ENCODE results near the gene PRG3. TPM values are rescaled to one million over a fixed set of nuclear protein-coding genes. Genes with fewer than 3 reads are reported as not detected.

PRG3 gene
- total and polyA plus RNA-seq, 3 donors from 2014 or later: not detected

DNA sequence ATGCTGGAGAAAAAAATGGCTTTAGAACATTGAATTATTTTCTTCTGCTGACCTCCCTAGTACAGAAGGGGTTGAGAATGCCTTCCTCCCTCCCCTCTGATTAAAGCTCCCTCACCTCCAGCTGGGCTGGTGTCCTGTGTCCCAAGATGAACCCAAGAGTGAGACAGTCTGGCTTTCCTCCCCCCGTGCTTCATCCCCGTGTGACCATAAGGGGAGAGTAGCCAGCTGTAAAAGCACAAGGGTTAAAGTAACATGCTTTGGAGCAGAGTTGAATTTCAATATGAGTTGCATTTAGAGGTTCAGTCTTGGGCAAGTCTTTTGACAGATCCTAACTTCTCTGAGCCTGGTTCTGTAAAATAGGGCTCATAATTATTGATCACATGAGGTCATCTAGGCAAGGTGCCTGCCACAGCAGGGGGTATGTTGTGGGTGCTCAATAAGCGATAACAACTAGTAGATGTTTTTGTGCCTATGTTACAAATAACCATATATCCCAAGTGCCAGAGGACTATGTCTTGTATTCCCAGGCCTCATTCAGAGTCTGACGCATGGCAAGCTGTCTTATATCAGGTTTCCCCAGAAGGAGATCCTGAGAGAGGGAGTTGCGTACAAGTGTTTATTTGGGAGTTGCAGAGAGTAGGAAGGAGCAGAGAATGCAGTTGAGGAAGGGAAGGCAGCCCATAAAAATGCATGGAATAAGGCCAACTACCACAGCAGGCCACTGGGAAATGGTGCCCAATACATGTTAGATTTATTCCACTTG, 5.4 kb upstream of the PRG3 start:
- Histone ChIP-seq H3K9me3 (no peaks in the 10 kb centered on the region), H3K4me3 (no peak overlapping the region), H3K27me3 (no peaks in the 10 kb centered on the region), H3K36me3 (ENCODE audit: low read depth, missing control alignments) (no peaks in the 10 kb centered on the region), H3K27ac (no peak overlapping the region), H3K4me1 (no peaks in the 10 kb centered on the region)
- intact Hi-C loops (cut with DNase I; ENCODE audit: low total_unique reads): no loop called here
- no peak for DNase-seq
- 70 to 71% methylated on average over 5 of the region's 5 CpGs for WGBS, 2 donors
- TF ChIP-seq POLR2A (IDR thresholded peaks at IDR 0.05) (no peak), CTCF (IDR thresholded peaks at IDR 0.05) (no peak)

- Histone ChIP-seq H3K36me3 (ENCODE audit: low read depth, missing control alignments) (no peaks in the 10 kb centered on the region), H3K27ac (no peak overlapping the region), H3K4me3 (no peak overlapping the region), H3K9me3 (no peaks in the 10 kb centered on the region), H3K27me3 (no peaks in the 10 kb centered on the region), H3K4me1 (no peaks in the 10 kb centered on the region)
- peak; percentile 30 for DNase-seq
- WGBS, 2 donors: 24 to 30% methylated on average over 7 to 9 of the region's 10 CpGs
- TF ChIP-seq CTCF (IDR thresholded peaks at IDR 0.05) (no peak), POLR2A (IDR thresholded peaks at IDR 0.05) (no peak)
- intact Hi-C loops (cut with DNase I; ENCODE audit: low total_unique reads): no loop called here
These were observed 1.2 kb downstream of the PRG3 start for GRCh38 chr11:57379732-57380131.

DNA sequence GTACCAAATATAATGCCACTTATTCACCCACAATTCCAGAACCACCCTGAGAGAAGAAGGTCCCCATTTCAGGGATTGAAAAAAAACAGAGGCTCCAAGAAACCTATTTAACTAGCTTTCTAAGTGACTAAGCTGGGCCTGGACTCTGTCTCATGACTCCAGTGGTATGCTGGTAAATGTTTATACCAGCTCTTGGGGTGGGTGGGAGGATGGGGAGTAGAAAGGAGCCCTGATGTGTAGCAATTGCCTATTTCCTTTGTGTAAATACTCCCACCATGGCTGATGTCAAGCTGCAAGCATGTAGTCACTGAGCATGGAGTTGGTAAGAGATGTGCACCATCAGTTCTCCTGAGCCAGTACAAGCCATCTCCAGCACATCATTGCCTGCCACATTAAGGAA, 2.8 kb downstream of the PRG3 start:
- H3K4me3 ChIP-seq: no peak overlapping the region
- no peaks in the 10 kb centered on the region for H3K27me3 ChIP-seq
- intact Hi-C loops (cut with DNase I; ENCODE audit: low total_unique reads): no loop called here
- no peaks in the 10 kb centered on the region for H3K36me3 ChIP-seq (ENCODE audit: low read depth, missing control alignments)
- no peaks in the 10 kb centered on the region for H3K4me1 ChIP-seq
- H3K9me3 ChIP-seq: no peaks in the 10 kb centered on the region
- H3K27ac ChIP-seq: no peak overlapping the region
- TF ChIP-seq CTCF (IDR thresholded peaks at IDR 0.05) (no peak), POLR2A (IDR thresholded peaks at IDR 0.05) (no peak)
- DNase-seq: no peak

DNA sequence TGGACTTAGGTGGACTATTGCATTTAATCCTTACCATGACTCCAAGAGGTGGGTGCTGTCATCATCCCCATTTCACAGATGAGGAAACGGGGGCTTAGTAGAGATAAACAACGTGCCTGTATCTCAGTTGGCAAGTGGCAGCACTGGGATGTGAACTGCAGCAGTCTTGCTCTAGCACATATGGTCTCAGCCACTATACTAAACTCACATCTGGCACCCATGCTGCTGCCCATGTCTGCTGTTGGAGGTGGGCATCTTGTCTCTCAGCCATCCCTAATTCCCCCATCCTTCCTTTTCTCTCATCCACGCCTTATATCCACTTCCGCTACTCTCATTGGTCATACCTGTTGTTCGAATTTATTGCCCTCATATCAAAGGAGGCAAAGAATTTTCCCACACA, 3.8 kb downstream of the PRG3 start:
- no peaks in the 10 kb centered on the region for H3K27me3 ChIP-seq
- H3K36me3 ChIP-seq (ENCODE audit: low read depth, missing control alignments): no peaks in the 10 kb centered on the region
- TF ChIP-seq CTCF (IDR thresholded peaks at IDR 0.05) (no peak), POLR2A (IDR thresholded peaks at IDR 0.05) (no peak)
- no peak overlapping the region for H3K4me3 ChIP-seq
- no peak overlapping the region for H3K27ac ChIP-seq
- intact Hi-C loops (cut with DNase I; ENCODE audit: low total_unique reads): no loop called here
- no peaks in the 10 kb centered on the region for H3K9me3 ChIP-seq
- DNase-seq: no peak
- no peaks in the 10 kb centered on the region for H3K4me1 ChIP-seq
- WGBS, 2 donors: 58 to 61% methylated on average over 5 of the region's 5 CpGs
